Stimulated activated CD8-positive, alpha-beta memory T cell treated with anti-CD3 and anti-CD28 coated beads, Interleukin-4, amount 100 ng/mL, for 48 hours (primary cell): ENCODE results near the gene ATP1A1.

Experiments
- DNase-seq: peaks from one replicate; pipeline ENCODE4 v3.0.0-alpha.2; 2020

The ATP1A1 gene

DNA sequence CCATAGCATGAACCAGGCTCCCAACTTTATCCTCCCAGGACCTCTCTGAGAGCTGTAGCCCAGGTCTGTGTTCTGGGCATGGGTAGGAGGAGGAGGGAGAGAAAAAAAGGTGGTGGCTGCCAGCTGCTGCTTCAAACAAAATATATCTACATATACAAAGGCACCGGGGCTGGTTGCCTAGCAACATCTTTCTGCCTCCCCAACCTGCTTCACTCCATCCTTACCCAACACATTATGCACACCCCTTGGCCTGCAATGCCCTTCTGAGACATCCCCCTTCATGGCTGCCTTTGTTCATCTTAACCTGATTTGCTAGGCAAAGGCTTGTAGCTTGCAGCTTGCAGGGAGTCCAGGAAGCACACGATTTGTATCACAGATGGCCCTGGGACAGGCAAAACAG is 27.2 kb upstream of the ATP1A1 start:
- DNase-seq: no peak

DNA sequence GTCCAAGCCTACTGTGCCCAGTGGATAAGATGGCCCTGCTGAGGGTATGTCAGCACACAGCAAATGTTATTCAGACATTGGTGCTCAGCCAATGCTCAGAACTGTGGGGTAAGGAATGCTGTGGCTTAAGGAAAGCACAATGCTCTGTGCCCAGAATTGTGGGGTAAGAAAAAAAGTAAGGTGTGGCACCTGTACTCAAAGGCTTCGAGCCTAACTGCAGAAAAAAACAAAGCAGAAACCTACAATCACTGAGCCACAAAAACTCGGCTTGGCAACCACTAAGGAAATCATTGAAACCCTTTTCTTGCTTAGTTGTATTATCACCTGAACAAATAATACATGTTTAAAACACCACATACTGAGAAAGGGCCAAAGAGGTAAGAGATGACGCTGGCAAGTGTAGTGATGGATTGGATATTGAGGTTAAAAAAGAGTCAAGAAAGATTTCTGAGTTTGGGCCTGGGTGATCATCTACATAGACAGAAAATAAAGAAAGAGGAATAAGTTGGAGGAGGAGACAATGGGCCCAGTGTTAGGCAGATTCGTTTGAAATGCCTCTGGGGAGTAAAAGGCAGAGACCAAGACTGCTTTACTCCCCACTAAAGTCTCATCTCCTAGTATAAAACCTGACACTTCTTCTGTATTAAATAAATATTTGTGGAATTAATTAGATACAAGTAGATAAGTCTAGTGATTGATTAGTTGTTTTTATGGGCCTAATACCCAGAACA is 25.9 kb upstream of the ATP1A1 start:
- no peak for DNase-seq

DNA sequence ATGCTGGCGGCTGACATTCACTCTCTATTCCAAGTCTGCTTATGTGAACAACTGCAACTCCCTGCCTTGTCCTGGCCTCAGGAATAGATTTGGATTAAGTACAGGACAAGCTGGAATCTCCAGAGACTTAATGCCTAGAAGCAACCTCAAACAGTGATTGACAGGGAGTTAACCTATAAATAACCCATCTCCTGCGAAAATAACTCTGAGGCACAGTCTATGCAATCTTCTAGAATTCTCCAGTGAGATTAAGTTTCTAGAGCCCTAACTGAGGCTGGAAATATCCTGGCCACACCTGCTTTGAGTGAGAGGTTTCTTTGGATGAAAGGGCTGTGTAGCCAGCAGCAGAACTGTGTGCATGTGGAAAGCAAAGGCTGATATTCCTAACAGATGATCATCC is 25.3 kb upstream of the ATP1A1 start:
- DNase-seq: no peak

DNA sequence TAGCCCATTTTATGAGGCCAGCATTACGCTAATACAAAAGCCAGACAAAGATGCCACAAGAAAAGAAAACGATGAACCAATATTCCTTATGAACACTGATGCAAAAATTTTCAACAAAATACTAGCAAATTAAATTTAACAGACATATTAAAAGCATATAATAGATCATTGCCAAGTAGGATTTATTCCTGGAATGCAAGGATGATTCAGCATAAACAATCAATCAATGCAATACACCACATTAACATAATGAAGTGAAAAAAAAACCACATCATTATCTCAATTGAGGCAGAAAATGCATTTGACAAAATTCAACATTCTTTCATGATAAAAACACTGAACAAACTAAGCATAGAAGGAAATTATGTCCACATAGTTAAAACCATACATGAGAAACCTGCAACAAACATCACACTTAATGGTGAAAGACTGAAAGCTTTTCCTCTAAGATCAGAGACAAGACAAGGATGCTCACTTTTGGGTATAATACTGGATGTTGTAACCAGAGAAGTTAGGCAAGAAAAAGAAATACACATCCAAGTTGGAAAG is 22.9 kb upstream of the ATP1A1 start:
- DNase-seq: no peak

DNA sequence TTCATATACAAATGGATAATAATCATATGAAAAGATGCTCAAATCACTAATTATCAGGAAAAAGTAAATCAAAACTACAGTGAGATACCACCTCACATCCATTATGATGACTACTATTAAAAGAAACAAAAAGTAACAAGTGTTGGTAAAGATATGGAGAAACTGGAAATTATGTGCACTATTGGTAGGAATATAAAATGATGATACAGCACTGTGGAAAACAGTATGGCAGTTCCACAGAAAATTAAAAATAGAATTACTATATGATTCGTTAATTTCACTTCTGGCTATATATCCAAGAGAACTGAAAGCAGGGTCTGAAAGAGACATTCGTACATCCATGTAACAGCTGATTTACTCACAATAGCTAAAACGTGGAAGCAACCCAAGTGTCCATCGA is 21.1 kb upstream of the ATP1A1 start:
- DNase-seq: no peak

DNA sequence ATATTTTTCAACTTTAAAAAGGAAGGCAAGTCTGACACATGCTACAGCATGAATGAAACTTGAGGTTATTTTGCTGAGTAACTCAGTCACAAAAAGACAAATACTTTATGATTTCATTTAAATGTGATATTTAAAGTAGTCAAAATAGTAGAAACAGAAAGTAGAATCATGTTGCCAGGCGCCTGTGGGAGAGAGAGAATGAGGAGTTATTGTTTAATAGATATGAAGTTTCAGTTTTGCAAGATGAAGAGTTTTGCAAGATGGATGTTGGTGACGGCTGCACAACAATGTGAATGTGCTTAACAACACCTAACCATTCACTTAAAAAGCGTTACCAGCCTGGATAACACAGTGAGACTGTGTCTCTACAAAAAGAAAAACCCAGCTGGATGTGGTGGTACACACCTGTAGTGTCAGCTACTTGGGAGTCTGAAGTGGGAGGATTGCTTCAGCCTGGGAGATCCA is 20.7 kb upstream of the ATP1A1 start:
- no peak for DNase-seq

DNA sequence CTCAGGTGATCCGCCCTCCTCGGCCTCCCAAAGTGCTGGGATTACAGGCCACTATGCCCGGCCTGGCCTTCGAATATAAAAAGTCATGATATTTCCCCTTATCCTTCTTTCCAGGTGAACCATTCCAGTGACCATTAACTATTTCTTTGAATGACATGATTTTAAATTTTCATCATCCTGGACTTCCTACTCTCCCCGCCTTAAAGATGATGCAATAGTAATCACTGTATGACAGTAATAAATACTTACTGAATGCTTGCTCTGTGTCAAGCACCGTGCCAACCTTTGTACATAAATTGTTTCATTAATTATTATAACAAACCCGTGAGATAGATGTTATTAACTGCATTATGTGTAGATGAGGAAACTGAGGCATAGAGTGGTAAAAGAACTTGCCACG is 19.9 kb upstream of the ATP1A1 start:
- DNase-seq: no peak

DNA sequence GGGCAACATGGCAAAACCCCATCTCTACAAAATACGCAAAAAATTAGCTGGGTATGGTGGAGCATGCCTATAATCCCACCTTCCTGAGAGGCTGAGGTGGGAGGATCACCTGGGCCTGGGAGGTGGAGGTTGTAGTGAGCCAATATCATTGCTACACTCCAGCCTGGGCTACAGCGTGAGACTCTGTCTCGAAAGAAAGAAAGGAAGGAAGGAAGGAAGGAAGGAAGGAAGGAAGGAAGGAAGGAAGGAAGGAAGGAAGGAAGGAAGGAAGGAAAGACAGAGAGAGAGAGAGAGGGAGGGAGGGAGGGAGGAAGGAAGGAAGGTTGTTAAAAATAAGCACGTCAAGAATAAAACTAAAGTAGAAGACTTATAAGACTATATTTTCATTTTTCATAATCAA is 17.0 kb upstream of the ATP1A1 start:
- DNase-seq: no peak

DNA sequence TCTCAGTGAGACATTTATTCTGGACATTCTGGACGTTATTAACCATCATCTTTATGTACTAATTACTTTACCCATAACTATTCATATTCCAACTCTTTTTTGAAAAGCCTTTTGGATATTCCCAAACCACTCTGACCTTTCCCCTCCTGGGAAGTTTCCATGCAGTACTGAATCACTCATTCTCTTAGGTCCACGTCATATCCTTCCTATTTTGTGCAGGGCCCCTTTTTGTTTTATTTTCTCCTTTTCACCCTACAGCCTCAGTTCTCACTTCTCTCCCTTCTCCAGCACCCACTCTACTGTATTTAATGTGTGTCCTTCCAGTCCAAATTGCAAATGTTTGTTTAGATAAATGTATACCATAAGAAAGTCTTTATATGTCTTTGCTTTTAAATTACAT is 16.4 kb upstream of the ATP1A1 start:
- DNase-seq: no peak

DNA sequence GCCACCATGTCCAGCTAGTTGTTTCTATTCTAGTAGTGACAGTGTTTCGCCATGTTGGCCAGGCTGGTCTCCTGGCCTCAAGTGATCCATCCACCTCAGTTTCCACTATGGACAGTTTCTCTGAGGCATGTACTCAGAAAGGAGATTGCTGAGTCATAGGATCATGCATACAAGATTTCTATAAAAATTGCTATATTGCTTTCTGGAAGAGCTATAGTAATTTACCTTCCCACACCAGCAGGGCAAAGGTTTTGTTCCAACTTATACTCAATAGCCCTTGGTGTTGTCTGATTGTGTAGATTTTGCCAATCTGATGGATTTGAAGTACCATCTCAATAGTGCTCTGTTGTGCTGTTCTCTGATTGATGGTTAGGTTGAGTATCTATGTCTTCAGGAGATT is 15.6 kb upstream of the ATP1A1 start:
- no peak for DNase-seq

DNA sequence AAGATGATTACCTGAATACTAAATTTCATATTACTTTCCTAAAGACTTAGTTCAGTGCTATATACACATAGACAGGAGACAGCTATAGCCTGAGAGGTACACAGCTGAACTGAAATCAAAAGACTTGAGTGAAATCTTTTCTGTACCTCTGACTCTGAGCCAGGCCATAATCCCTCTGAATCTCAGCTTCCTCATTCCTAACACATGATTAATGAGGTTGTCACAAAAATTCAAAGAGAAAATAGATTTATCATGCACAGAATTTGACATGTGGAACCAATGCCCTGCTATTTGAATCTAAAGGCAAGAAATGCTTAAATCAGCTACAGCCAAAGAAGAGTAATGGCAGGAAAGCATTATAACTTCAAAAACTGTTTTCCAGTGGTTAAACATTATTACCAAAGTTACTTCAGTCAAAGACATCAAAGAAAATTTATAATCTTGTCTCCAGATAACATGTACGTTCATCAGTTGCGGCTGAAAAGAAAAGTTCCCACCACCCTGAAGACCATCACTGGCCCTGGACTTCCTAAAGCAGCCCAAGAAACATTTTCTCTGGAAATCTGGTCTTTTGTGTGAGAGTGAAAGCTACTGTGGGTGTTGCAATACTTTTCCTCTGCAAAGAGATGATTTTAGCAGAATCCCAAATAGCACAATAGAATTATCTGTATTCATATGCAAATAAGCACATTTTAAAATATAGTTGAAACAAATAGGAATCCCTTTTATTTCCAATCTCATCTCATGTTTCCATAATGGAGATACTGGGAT is 13.8 kb upstream of the ATP1A1 start:
- no peak for DNase-seq

DNA sequence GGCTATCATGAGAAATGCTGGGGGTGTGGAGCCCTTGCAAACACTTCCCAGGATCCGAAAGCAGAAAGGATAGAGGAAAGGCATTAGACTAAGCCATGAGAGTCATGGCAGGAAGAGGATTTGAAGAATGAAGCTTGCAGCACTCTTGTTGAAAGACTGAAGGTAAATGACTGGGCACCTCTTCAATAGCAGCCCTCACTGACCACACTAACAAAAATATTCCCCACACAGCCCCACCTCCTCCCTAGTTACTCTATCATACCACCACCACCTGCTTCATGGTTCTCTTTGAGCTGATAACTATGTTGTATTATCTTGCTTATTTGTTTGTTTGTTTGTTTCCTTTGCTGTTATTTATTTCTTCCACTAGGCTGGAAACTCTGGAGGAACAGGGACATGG is 13.2 kb upstream of the ATP1A1 start:
- no peak for DNase-seq

DNA sequence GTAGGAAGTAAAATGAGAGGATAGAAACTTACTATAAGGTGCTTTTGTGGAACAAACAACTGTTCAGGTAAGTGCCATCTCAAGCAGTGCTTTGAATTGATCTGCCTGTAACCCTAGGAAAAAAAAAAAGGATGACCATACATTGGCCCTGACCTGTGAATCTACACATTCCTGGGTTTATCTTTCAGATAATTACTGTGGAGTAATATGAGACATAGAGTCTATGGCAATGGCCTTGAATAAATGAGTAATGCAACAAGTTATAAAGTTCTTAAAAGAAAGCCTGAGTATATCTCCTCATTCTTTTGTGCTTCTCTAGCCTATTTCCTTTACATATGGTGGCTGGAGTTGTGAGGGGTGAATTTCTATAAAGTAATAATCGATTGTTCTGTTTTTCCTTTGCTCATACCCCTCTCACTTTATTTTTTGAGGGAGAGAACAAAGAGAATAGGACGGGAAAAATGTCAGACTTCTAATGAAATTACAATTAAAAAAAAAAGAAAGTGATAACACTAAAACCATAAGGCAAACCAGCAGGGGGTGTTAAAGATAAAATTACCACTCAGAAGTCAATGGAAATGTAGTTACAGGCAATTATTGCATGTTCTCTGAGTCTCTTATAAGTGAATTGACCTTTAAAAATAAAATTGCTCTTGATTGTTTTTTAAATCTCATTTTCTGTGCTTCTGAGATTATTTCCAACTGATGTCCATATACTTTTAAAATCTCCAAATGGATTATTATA is 12.4 kb upstream of the ATP1A1 start:
- no peak for DNase-seq

DNA sequence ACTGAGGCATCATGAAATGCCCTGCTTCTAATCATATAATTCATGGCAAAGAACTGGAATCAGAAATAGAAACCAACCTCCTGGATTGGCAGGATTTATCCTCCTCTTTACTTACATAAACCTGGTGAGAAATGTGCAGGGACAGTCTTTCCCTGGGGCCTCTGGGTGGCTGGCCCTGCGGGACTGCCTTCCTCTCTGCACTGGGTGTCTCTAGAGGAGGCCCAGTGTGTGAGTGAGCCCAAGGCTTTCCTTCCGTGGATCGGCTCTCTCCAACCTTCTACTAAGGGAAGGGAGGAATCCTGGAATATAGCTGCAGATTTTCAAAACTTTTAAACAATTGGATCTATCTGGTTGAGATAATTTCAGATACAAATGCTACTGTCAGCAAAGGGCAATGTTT is 11.4 kb upstream of the ATP1A1 start:
- DNase-seq: no peak

DNA sequence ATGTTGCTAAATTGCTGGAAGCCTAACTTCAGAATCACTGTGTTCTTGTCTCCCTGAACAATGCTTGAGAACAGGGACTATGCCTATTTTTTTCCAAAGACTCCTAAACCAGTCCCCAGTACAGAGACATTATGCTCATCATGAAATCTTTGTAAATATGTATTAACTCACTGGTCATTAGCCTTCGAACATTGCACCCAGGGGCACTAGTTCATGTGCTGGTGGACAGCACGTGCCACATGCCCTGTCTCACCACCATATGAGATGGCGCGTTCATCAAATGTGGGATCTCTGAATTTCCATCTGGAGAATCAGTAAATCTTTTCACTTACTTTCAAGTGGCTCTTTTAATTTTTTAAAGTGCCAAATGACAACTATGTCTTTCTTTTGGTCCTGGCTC is 11.0 kb upstream of the ATP1A1 start:
- DNase-seq: no peak

DNA sequence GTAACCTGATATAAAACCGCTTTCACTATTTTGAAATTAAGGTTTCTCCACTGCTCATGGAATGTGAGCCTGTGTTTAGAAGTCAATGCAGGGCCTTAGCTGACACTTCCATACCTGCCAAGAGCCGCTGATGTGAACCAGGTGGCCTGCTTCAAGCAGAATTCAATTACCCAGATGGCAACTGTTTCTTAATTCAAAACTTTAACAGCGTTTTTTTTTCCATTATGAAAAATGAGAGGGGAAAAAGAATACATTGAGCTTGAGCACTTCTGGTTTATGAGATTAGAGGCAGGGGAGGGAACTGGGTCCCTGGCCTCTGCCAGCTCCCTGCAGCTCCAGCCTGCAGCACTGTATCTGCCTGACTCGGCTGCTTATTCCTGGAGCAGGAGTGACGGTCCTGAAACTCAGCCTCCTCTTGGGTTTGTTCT is 7.7 kb upstream of the ATP1A1 start:
- no peak for DNase-seq

DNA sequence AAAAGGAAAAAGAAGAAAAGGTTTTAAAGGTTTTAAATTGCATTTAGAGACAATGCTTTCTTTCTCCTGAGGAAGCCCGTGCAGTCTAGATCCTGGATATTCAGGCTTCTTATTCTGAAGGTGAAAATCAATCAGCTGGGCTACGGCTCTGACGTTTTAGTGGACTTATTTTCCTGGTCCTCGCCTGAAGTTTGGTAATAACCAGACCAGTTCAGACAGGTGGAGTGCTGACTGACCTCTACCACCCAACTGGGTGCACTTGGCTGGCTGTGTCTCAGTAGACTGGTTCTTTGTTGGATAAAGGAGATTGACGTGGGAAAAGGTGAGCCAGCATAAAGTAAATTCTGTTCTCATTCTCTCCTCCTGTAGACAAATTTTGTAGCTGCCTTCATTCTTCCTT is 7.2 kb upstream of the ATP1A1 start:
- DNase-seq: no peak

DNA sequence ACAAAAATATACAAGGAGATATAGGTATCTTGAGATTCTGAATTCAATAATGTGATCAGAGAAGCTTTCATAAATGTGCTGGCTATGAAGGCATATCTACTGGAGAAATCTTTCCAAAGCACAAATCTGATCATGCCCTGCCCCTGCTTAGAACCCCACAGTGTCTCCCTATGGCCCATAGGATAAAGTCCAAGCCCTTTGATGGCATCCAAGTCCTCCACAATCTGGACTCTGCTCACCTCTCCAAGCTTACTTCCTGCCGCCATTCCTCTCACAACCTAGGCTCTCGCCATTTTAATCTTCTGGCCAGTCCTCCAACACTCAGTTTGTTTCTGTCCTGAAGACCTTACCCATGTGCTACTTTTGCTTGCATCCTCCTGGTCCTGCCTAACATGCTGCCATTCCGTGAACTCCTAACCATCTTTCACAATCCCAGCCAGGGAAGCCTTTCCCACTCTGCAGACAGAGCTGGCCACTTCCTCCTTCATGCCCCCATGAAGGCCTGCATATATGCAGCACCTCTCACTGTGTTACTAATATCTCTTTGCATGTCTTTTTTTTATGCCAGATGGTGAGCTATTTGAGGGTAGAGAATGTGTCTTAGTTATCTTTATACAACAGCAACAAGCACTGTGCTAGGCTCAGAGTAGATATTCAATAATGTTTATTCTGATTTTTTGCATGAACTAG is 5.6 kb upstream of the ATP1A1 start:
- no peak for DNase-seq

DNA sequence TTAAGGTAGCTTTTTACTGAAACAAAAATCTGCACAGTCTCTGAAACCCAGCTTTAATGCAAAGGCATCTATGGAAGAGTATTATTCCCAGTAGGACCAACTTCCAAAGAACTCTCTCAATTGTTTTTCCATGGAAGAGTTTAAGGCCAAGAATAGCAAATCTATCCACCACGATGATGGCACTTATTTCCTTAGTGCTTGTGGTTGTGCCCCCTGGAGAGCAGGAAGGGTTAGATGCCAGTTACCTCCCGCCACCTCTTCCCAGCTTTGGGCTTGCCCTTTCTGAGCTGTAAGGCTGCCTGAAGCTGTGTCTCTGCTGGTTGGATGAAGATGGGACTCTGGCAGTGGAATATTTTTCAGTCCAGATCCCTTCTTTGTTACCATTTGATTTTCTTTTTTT is 4.8 kb upstream of the ATP1A1 start:
- no peak for DNase-seq

DNA sequence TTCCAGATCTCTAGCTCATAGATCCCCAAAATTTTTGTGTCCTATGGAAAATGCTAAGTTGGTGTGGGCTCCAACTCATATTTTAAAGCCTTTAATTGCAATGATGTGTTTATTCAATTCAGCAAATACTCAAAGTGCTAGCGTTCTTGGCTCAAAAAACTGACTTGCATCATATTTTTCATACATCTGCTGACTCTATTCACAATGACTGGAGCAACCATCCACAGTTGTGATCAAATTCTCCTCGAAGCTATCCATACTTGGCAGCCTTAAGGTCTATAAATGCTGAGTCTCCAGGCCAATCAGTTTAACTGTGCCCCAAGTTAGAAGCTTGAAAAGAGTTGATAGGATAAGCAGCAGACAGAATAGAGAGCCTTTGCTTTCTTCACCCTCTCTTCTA is 2.9 kb upstream of the ATP1A1 start:
- no peak for DNase-seq

DNA sequence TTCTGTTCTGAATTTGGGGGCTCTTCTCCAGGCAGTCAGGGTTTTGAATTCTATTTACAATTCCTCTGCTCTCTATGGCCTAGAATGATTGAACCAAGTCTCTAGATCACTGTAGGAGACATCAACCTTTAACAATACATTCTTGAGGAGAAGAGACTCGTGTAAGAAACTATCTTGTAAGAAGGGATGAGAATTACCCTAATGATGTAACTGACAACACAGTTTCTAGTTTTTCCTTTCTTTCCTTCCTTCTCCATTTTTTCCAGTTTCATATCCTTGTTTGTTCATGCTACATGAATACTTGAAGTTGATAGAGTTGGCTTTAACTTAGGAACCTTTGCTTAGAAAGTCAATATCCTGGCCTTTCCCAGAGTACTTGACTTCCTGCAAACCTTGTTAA is 1.3 kb upstream of the ATP1A1 start:
- no peak for DNase-seq

DNA sequence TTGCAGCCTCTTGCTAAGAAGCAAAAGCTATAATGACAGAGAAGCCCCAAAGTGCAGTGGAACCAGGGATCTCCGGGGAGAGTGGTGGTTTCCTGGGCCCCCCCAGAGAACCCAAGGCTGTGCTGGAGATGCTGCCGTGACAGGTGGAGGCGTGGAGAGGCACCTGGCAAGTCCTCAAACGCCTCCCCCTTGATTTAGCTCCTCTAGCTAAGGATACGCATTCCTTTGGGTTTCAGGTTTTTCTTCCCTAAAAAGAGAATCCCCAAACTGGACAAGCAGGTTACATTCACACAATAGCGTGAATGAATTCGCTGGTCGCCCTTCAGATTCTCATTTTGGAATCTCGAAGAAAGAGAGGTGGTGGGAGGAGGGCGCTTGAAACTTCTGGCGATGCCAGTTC is 853 bp upstream of the ATP1A1 start:
- DNase-seq: no peak
